Cardiac muscle cell (in vitro differentiated cells and primary cell): ENCODE data around the gene ANAPC5. TPM values are rescaled to one million over a fixed set of nuclear protein-coding genes. Genes with fewer than 3 reads are reported as not detected.

ENCODE experiments used
- DNase-seq, 2 donors: peaks; one replicate each; pipeline versions ENCODE4 v3.0.0 to v3.0.0-alpha.2; 2010 to 2017; ENCODE audit warnings: low read depth in 1 of 2, low spot score in 1 of 2
- H3K27ac ChIP-seq: fragments of 200-600 bp; sonication (generic); 2 replicates; pipeline ENCODE4 v1.5.1; 2016
- H3K27me3 ChIP-seq: fragments of 200-600 bp; sonication (generic); 2 replicates; pipeline ENCODE4 v1.6.0; 2016; ENCODE audit warnings: control low read depth
- H3K36me3 ChIP-seq: fragments of 200-600 bp; sonication (generic); 2 replicates; pipeline ENCODE4 v1.5.1; 2016; ENCODE audit warnings: control low read depth
- H3K4me1 ChIP-seq: fragments of 200-600 bp; sonication (generic); 2 replicates; pipeline ENCODE4 v1.8.1; 2017; ENCODE audit warnings: low read depth, mild to moderate bottlenecking, mixed run types
- H3K4me3 ChIP-seq: fragments of 200-600 bp; sonication (generic); 2 replicates; pipeline ENCODE4 v1.5.1; 2016; ENCODE audit warnings: mild to moderate bottlenecking
- H3K9me3 ChIP-seq: fragments of 200-600 bp; sonication (generic); 2 replicates; pipeline ENCODE4 v1.5.1; 2017; ENCODE audit warnings: low read depth, mild to moderate bottlenecking, control low read depth
- CTCF ChIP-seq: IDR thresholded peaks from 2 replicates; pipeline ENCODE4 v1.5.1; 2012; ENCODE audit warnings: low read depth, mild to moderate bottlenecking, low read length
- polyA plus RNA-seq: library from polyadenylated mRNA; unstranded; fragments of >200 nt; fragmentation: Nextera tagmentation; extraction: Ambion mirVana; gene quantifications from 2 replicates; pipeline ENCODE4 v1.2.1, GENCODE V29; 2016
- total RNA-seq: library from RNA; depleted of rRNA; stranded (reverse); fragments of >200 nt; gene quantifications from 2 replicates; pipeline ENCODE4 v1.2.3, GENCODE V29; 2016

The ANAPC5 gene
- total and polyA plus RNA-seq, 2 experiments from 2014 or later = 109 to 123 TPM

- H3K36me3 ChIP-seq = no peaks in the 10 kb centered on the region
- no peak for TF ChIP-seq CTCF
- H3K4me3 ChIP-seq = no peak overlapping the region
- H3K9me3 ChIP-seq = no peaks in the 10 kb centered on the region
- H3K27me3 ChIP-seq = no peaks in the 10 kb centered on the region
- H3K4me1 ChIP-seq = no peaks in the 10 kb centered on the region
- no peak overlapping the region for H3K27ac ChIP-seq
- DNase-seq = no peak
These were observed 78.8 kb downstream of the ANAPC5 start for GRCh38 chr12:121273364-121273896.

GRCh38 chr12:121267822-121268221, 84.4 kb downstream of the ANAPC5 start:
- Histone ChIP-seq H3K27ac (no peak overlapping the region), H3K4me1 (no peaks in the 10 kb centered on the region), H3K27me3 (no peaks in the 10 kb centered on the region), H3K9me3 (no peaks in the 10 kb centered on the region), H3K36me3 (no peaks in the 10 kb centered on the region), H3K4me3 (no peak overlapping the region)
- DNase-seq = no peak
- TF ChIP-seq CTCF = no peak

GRCh38 chr12:121264951-121265515, 87.2 kb downstream of the ANAPC5 start:
- Histone ChIP-seq H3K27me3 (no peaks in the 10 kb centered on the region), H3K27ac (no peak overlapping the region), H3K4me1 (no peaks in the 10 kb centered on the region), H3K4me3 (no peak overlapping the region), H3K36me3 (no peaks in the 10 kb centered on the region), H3K9me3 (no peaks in the 10 kb centered on the region)
- TF ChIP-seq CTCF = no peak
- DNase-seq = no peak

GRCh38 chr12:121264135-121264534, 88.1 kb downstream of the ANAPC5 start:
- H3K36me3 ChIP-seq = no peaks in the 10 kb centered on the region
- no peaks in the 10 kb centered on the region for H3K9me3 ChIP-seq
- H3K27me3 ChIP-seq = no peaks in the 10 kb centered on the region
- no peak overlapping the region for H3K4me3 ChIP-seq
- DNase-seq = no peak
- no peaks in the 10 kb centered on the region for H3K4me1 ChIP-seq
- H3K27ac ChIP-seq = no peak overlapping the region
- no peak for TF ChIP-seq CTCF

GRCh38 chr12:121263206-121263935, 88.8 kb downstream of the ANAPC5 start:
- H3K36me3 ChIP-seq = no peaks in the 10 kb centered on the region
- no peaks in the 10 kb centered on the region for H3K9me3 ChIP-seq
- no peaks in the 10 kb centered on the region for H3K4me1 ChIP-seq
- H3K4me3 ChIP-seq = no peak overlapping the region
- DNase-seq = no peak
- no peaks in the 10 kb centered on the region for H3K27me3 ChIP-seq
- H3K27ac ChIP-seq = no peak overlapping the region
- TF ChIP-seq CTCF = no peak
